ENCODE measurements around the gene RETN. TPM values are rescaled to one million over a fixed set of nuclear protein-coding genes. Genes with fewer than 3 reads are reported as not detected.

The RETN gene
- total RNA-seq, 1 donor from 2014 or later, result not detected

GRCh38 chr19:7690779-7691258 is 22.0 kb downstream of the RETN start:
- H3K9me3 Mint-ChIP-seq (ENCODE audit: unreplicated experiment), result no peaks in the 10 kb centered on the region

GRCh38 chr19:7691497-7691896 is 22.6 kb downstream of the RETN start:
- no peak for TF ChIP-seq CTCF (IDR thresholded peaks at IDR 0.05; ENCODE audit: unreplicated experiment)
- Mint-ChIP-seq H3K9me3 (ENCODE audit: unreplicated experiment) (no peaks in the 10 kb centered on the region), H3K4me3 (ENCODE audit: unreplicated experiment) (no peak overlapping the region), H3K27ac (ENCODE audit: unreplicated experiment) (no peak overlapping the region), H3K27me3 (ENCODE audit: unreplicated experiment) (peaks cover 3% of the 10 kb centered on the region), H3K4me1 (ENCODE audit: unreplicated experiment) (no peaks in the 10 kb centered on the region), H3K36me3 (ENCODE audit: low read depth, unreplicated experiment) (no peaks in the 10 kb centered on the region)
- no peak for DNase-seq (ENCODE audit: low spot score)

More at GRCh38 chr19:7690779-7691258, 22.0 kb downstream of the RETN start:
- peaks cover under 1% of the 10 kb centered on the region for H3K36me3 Mint-ChIP-seq (ENCODE audit: low read depth, unreplicated experiment)
- no peak for DNase-seq (ENCODE audit: low spot score)
- H3K27me3 Mint-ChIP-seq (ENCODE audit: unreplicated experiment), result peaks cover 2% of the 10 kb centered on the region
- no peaks in the 10 kb centered on the region for H3K4me1 Mint-ChIP-seq (ENCODE audit: unreplicated experiment)
- TF ChIP-seq CTCF (IDR thresholded peaks at IDR 0.05; ENCODE audit: unreplicated experiment), result no peak
- H3K4me3 Mint-ChIP-seq (ENCODE audit: unreplicated experiment), result no peak overlapping the region
- H3K27ac Mint-ChIP-seq (ENCODE audit: unreplicated experiment), result no peak overlapping the region

GRCh38 chr19:7692417-7693088 is 23.7 kb downstream of the RETN start:
- no peak overlapping the region for H3K4me3 Mint-ChIP-seq (ENCODE audit: unreplicated experiment)
- TF ChIP-seq CTCF (IDR thresholded peaks at IDR 0.05; ENCODE audit: unreplicated experiment), result no peak
- no peaks in the 10 kb centered on the region for H3K4me1 Mint-ChIP-seq (ENCODE audit: unreplicated experiment)
- no peaks in the 10 kb centered on the region for H3K9me3 Mint-ChIP-seq (ENCODE audit: unreplicated experiment)
- H3K27ac Mint-ChIP-seq (ENCODE audit: unreplicated experiment), result no peak overlapping the region
- DNase-seq (ENCODE audit: low spot score), result no peak
- no peaks in the 10 kb centered on the region for H3K36me3 Mint-ChIP-seq (ENCODE audit: low read depth, unreplicated experiment)
- H3K27me3 Mint-ChIP-seq (ENCODE audit: unreplicated experiment), result peaks cover 5% of the 10 kb centered on the region

- no peak for TF ChIP-seq CTCF (IDR thresholded peaks at IDR 0.05; ENCODE audit: unreplicated experiment)
- H3K4me3 Mint-ChIP-seq (ENCODE audit: unreplicated experiment), result no peak overlapping the region
- H3K9me3 Mint-ChIP-seq (ENCODE audit: unreplicated experiment), result no peaks in the 10 kb centered on the region
- no peaks in the 10 kb centered on the region for H3K36me3 Mint-ChIP-seq (ENCODE audit: low read depth, unreplicated experiment)
- H3K27me3 Mint-ChIP-seq (ENCODE audit: unreplicated experiment), result peaks cover 9% of the 10 kb centered on the region
- H3K27ac Mint-ChIP-seq (ENCODE audit: unreplicated experiment), result no peak overlapping the region
- DNase-seq (ENCODE audit: low spot score), result no peak
- no peaks in the 10 kb centered on the region for H3K4me1 Mint-ChIP-seq (ENCODE audit: unreplicated experiment)
Observed at GRCh38 chr19:7694499-7694898, 25.6 kb downstream of the RETN start.

GRCh38 chr19:7697721-7698287 is 29.0 kb downstream of the RETN start:
- peaks cover 10% of the 10 kb centered on the region for H3K27me3 Mint-ChIP-seq (ENCODE audit: unreplicated experiment)
- DNase-seq (ENCODE audit: low spot score), result no peak
- H3K4me1 Mint-ChIP-seq (ENCODE audit: unreplicated experiment), result no peaks in the 10 kb centered on the region
- no peak for TF ChIP-seq CTCF (IDR thresholded peaks at IDR 0.05; ENCODE audit: unreplicated experiment)
- no peak overlapping the region for H3K27ac Mint-ChIP-seq (ENCODE audit: unreplicated experiment)
- no peaks in the 10 kb centered on the region for H3K36me3 Mint-ChIP-seq (ENCODE audit: low read depth, unreplicated experiment)
- H3K9me3 Mint-ChIP-seq (ENCODE audit: unreplicated experiment), result no peaks in the 10 kb centered on the region
- H3K4me3 Mint-ChIP-seq (ENCODE audit: unreplicated experiment), result no peak overlapping the region

Data from endothelial cell (in vitro differentiated cells).